NCI-H1105 (cell line): ENCODE measurements around the gene BMAL1.

Experiments used
- DNase-seq: peaks from one replicate; lab custom pipeline; 2025; lab: John Stamatoyannopoulos, UW

The BMAL1 gene

GRCh38 chr11:13291800-13292199 lies 14.2 kb downstream of the BMAL1 start:
- no peak for DNase-seq

GRCh38 chr11:13292970-13293369 lies 15.4 kb downstream of the BMAL1 start:
- no peak for DNase-seq

- no peak for DNase-seq
Observed at GRCh38 chr11:13294178-13294577, 16.6 kb downstream of the BMAL1 start.

GRCh38 chr11:13294771-13295579 lies 17.4 kb downstream of the BMAL1 start:
- DNase-seq, result peak; percentile 84

- DNase-seq, result no peak
Observed at GRCh38 chr11:13297308-13297916, 19.8 kb downstream of the BMAL1 start.

- DNase-seq, result no peak
Observed at GRCh38 chr11:13297917-13298356, 20.3 kb downstream of the BMAL1 start.

GRCh38 chr11:13298765-13299164 lies 21.2 kb downstream of the BMAL1 start:
- DNase-seq, result no peak

- no peak for DNase-seq
Observed at GRCh38 chr11:13301522-13301921, 23.9 kb downstream of the BMAL1 start.

- no peak for DNase-seq
Observed at GRCh38 chr11:13302420-13302958, 24.9 kb downstream of the BMAL1 start.

GRCh38 chr11:13303668-13304649 lies 26.4 kb downstream of the BMAL1 start:
- no peak for DNase-seq

GRCh38 chr11:13304655-13305335 lies 27.2 kb downstream of the BMAL1 start:
- DNase-seq, result no peak

- DNase-seq, result no peak
Observed at GRCh38 chr11:13308704-13309103, 31.1 kb downstream of the BMAL1 start.

- DNase-seq, result no peak
Observed at GRCh38 chr11:13309156-13309555, 31.6 kb downstream of the BMAL1 start.

- DNase-seq, result no peak
Observed at GRCh38 chr11:13310443-13310842, 32.9 kb downstream of the BMAL1 start.

GRCh38 chr11:13311570-13311969 lies 34.0 kb downstream of the BMAL1 start:
- DNase-seq, result no peak

- no peak for DNase-seq
Observed at GRCh38 chr11:13313005-13313819, 35.6 kb downstream of the BMAL1 start.

- no peak for DNase-seq
Observed at GRCh38 chr11:13314676-13315394, 37.2 kb downstream of the BMAL1 start.

GRCh38 chr11:13315517-13316432 lies 38.2 kb downstream of the BMAL1 start:
- DNase-seq, result no peak

- no peak for DNase-seq
Observed at GRCh38 chr11:13316528-13316961, 39.0 kb downstream of the BMAL1 start.
